Ectodermal cell (in vitro differentiated cells): ENCODE measurements around the gene CHPF2.

Experiments
- H3K27ac ChIP-seq: 2 replicates; pipeline ENCODE4 v1.7.0; 2013; ENCODE audit warnings: mild to moderate bottlenecking, low read depth, low read length; ENCODE audit not compliant: insufficient read depth, poor library complexity, severe bottlenecking
- H3K27me3 ChIP-seq: 2 replicates; pipeline ENCODE4 v1.7.0; 2013; ENCODE audit warnings: mild to moderate bottlenecking, low read length; ENCODE audit not compliant: insufficient read depth, control insufficient read depth, poor library complexity, severe bottlenecking
- H3K36me3 ChIP-seq: one replicate; pipeline ENCODE4 v1.7.0; 2013; ENCODE audit warnings: low read length; ENCODE audit not compliant: control insufficient read depth, insufficient read depth
- H3K4me1 ChIP-seq: one replicate; pipeline ENCODE4 v1.7.0; 2013; ENCODE audit warnings: low read length; ENCODE audit not compliant: control insufficient read depth, insufficient read depth
- H3K4me3 ChIP-seq: 2 replicates; pipeline ENCODE4 v1.7.0; 2013; ENCODE audit warnings: low read depth, low read length, control low read depth; ENCODE audit not compliant: insufficient read depth
- H3K9me3 ChIP-seq: 2 replicates; pipeline ENCODE4 v1.7.0; 2013; ENCODE audit warnings: mild to moderate bottlenecking, low read length, moderate library complexity; ENCODE audit not compliant: control insufficient read depth
- WGBS, 2 experiments: methylation state at CpG; one replicate each; pipeline ENCODE4 v1.1.7; 2013; ENCODE audit warnings: missing lambda C conversion rate in 2 of 2; 5-methylcytosine and 5-hydroxymethylcytosine counted together

The CHPF2 gene

DNA sequence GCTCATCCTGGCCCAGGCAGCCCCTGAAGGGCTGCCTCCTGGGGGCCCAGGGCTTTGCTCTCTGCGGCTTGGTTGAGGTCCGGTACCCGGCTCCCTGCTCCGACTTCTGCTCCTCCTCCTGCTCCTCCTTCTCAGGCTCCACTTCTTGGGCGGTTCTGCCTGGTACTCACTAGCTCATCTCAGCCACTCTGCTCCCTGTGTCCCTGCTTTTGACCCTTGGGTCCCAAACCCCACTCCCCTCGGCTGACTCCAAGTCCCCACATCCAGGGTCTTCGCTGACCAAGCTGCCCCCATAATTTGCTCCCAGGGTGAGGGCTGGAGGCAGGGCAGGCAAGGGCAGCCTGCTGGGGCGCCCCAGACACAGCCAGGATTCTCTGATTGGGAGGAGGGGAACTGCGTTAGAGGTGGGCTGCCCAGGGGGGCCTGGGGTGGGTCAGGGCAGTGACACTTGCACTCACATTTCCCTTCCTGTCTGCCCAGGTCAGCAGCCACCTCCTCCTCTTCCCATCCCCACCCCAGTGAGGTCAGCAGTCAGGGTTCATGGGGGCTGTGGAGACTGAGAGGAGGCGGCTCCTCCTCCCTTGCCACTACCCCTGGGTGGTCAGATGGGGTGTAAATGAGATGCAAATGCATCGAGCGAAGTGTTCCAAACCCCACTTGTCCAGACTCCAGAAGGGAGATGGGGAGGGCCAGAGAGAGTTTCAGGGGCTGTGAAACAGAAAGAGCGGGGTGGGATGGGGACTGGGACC lies 14.0 kb downstream of the CHPF2 start:
- 31 to 34% methylated on average over 13 of the region's 13 CpGs for WGBS, 2 experiments
- Histone ChIP-seq H3K4me3 (no peak overlapping the region), H3K4me1 (peaks cover 59% of the 10 kb centered on the region), H3K27me3 (peaks cover 68% of the 10 kb centered on the region), H3K27ac (no peak overlapping the region), H3K9me3 (no peaks in the 10 kb centered on the region), H3K36me3 (no peaks in the 10 kb centered on the region)

DNA sequence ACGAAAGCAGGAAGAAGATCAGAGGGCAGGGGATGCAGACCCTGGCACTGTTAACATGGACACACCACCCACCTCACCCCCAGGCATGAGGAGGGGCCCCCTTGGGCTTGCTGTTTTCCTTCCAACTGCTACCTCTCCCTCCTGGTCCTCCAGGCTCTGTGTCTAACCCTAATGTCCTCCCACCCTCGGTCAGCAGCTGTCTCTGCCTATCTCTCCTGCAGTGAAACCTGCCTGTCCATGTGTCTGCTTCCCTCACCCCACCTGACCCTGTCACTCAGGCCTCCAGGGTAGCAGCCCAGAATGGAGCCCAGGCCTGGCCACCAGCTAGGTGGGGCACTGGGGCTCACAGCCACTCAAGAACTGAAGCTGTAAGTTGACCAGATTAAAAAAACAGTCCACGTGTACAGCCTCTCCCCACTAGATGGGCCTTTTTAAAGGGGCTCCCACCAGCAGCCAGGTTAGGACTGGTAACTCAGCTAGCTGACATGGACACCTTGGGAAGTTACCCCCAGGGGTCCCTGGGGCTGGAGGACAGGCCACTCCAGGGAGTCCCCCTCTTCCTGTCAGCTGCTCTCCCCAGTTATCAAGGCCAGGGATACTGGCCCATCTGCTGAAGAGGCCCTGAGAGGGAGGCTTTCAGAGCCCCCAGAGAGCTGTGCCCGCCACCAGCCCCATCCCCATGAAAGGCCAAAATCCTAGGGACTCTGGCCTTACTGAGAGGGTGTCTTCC lies 14.7 kb downstream of the CHPF2 start:
- WGBS, 2 experiments: 53 to 57% methylated on average over 4 of the region's 4 CpGs
- Histone ChIP-seq H3K4me3 (no peak overlapping the region), H3K27ac (no peak overlapping the region), H3K27me3 (peaks cover 71% of the 10 kb centered on the region), H3K9me3 (no peaks in the 10 kb centered on the region), H3K4me1 (peaks cover 61% of the 10 kb centered on the region), H3K36me3 (no peaks in the 10 kb centered on the region)

DNA sequence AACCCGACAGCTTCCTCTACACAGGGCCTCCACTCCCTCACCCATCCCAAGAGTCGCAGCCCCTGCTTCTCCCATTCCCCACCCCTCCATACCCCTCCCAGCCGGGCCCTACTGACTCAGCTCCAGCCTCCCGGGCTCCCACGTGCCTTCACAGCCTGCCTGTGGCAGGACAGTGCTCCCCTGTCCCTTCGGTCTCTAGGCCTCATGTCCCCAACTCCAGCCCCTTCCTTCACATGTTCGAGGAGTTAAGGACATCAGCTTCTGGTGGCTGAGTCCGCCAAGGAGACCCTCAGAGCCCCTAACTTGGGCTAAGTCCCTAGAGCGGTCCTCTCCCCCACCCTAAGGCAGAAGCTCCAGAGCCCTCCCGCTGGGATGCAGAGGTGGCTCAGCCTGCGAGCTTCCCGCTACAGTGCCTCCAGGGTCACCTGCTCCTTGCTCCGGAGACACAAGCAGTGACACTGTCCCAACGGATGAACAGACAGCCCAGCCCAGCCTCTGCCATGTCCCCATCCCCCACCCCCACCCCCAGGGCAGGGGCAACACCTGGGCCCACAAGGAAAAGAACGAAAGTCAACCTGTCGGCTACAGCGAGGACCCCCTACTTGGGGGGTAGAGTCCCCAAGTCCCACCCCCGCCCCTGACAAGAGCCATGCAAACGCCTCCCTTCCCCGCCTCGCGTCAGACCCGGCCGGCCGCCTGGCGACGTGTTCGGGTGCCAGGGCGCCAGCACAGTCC lies 15.5 kb downstream of the CHPF2 start:
- no peak overlapping the region for H3K27ac ChIP-seq
- no peaks in the 10 kb centered on the region for H3K36me3 ChIP-seq
- H3K9me3 ChIP-seq: no peaks in the 10 kb centered on the region
- WGBS, 2 experiments: 11 to 13% methylated on average over 29 of the region's 29 CpGs
- H3K4me3 ChIP-seq: peak overlapping the region; percentile 38
- peaks cover 63% of the 10 kb centered on the region for H3K4me1 ChIP-seq
- H3K27me3 ChIP-seq: peaks cover 71% of the 10 kb centered on the region

DNA sequence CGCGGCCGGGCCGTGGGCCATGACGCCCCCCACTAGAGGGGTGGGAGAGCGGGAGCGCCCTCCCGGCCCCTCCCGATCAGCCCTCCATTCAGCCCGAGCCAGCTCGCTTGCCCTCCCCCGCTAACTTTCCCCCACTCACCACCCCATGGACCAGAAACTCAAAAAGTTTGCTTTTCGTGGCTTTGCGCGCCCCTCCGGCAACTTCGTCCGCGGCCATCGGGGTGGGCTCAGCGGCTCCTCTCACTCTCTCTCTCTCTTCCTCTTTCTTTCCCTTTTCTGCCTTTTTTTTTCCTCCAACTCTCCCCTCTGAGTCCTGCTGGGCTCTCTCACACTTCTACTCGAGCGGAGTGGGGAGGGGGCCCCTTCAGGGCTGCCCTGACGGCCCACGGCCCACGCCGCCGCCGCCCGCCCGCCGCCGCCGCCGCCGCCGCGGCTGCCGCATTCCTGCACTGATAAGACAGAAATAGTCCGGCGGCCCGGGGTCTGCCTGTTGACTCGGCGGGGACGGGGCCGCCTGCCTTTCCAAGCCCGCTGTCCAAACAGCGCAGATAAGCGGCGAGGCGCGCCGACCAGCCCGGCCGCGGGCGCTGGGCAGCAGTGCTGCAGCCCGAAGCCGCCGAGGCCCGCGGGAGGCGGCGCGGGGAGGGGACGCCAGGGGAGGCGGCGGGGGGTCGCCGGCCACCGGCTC lies 16.2 kb downstream of the CHPF2 start, which contains the start of gene SMARCD3:
TSS of gene SMARCD3 (minus strand) at position 349 of the 688 bp plus-strand sequence. CDS start at position 217, 132 bp downstream.
- peaks cover 63% of the 10 kb centered on the region for H3K4me1 ChIP-seq
- H3K4me3 ChIP-seq: peak within 1 kb of the TSS; percentile 38
- H3K27me3 ChIP-seq: peaks cover 71% of the 10 kb centered on the region
- H3K27ac ChIP-seq: no peak within 1 kb of the TSS
- H3K36me3 ChIP-seq: no peaks in the 10 kb centered on the region
- H3K9me3 ChIP-seq: no peaks in the 10 kb centered on the region
- 0% methylated on average over 71 of the region's 71 CpGs for WGBS, 2 experiments

DNA sequence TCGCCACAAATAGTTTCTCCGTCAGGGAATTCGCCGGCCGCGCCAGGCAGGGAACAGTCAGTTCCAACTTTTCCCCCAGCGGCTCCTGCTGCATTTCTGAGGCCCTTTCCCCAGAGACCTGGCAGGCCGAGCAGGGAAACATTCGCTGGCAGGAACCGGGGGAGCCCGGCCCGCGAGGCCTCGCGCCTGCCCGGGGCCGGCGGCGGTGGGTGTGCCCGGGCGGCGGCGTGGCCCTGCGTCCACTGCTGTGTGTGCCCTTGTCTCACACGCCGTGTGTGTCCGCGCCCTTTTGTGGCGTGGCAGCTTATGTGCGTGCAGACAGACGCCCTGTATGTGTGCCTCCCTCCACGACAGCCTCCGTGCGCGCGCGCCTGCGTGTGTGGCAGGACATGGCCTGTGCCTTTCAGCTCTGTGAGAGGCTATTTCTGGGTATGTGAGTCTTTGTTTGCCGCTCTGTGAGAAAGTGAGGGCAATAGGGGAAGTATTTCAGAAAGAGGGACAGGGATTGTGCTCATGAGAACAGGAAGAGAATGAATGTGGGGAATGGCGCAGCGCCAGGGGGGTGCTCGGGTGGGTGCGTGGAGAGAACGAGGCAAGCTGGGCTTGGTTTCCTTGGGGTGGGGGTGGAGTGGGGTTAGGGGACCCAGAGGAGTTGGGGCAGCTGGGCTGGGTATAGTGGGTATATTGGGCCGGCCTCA lies 16.9 kb downstream of the CHPF2 start:
- no peaks in the 10 kb centered on the region for H3K36me3 ChIP-seq
- peaks cover 56% of the 10 kb centered on the region for H3K4me1 ChIP-seq
- peak overlapping the region; percentile 38 for H3K4me3 ChIP-seq
- H3K9me3 ChIP-seq: no peaks in the 10 kb centered on the region
- H3K27me3 ChIP-seq: peaks cover 71% of the 10 kb centered on the region
- H3K27ac ChIP-seq: no peak overlapping the region
- 4 to 5% methylated on average over 45 of the region's 45 CpGs for WGBS, 2 experiments

DNA sequence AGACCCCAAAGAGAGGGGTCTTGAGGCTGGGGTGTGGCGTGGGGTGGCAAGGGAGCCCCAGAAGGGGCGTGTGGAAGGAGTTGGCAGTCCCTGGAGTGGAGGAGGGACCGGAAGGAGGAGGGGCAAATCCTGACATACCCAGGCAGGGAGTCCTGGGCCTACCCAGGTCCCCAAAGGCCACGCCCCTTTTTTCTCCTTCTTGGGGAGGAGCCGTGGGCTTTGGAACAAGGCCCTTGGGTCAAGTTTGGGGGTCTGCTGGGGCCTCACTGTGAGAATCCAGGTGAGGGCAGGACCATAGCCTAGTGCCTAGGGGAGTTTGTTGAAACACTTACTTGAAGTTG lies 17.4 kb downstream of the CHPF2 start:
- peaks cover 54% of the 10 kb centered on the region for H3K4me1 ChIP-seq
- H3K36me3 ChIP-seq: no peaks in the 10 kb centered on the region
- H3K27me3 ChIP-seq: peaks cover 68% of the 10 kb centered on the region
- H3K9me3 ChIP-seq: no peaks in the 10 kb centered on the region
- H3K4me3 ChIP-seq: no peak overlapping the region
- H3K27ac ChIP-seq: no peak overlapping the region
- 16 to 29% methylated on average over 5 of the region's 5 CpGs for whole genome bisulfite sequencing, 2 experiments

DNA sequence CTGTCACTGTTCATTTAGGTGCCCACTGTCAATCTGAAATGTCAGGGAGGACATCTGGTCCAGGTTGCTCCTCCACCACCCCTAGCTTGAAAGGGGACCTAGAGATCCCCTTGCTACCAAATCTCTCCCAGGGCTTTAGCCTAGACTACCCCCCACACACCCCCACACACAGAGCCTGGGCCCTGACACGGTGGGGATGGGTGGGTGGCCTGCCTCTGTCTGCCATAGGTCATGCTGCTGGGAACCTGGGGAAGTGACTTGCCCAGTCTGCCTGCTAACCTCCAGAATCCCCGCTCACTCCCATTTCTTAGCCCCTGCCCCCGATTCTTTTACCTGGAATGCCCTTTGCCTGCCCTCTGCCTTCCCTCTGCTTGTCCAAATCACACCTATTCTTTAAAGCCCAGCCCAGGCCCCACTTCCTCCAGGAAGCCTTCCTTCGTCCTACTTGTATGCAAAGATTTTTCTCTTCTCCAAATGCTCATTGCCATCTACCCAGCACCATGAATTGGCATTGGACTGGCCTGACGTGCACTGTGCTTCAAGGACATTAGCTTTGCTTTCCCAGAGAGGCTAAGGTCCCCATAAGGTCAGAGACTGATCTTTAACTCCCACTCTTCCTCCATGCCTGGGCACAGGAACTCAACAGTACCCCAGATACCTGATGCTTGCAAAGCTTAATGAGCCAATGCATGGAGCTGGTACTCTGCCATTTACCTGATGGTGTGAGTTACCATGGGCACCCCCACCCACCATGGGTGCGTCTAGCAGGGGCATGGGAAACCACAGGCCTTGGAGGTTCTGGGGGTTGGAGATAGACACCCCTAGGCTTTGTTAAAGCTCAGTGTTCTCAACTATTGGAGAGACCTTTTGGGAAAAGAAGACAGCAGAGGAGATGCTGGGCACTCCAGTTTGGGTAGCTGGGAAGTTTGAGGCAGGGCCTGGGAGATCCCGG lies 18.2 kb downstream of the CHPF2 start:
- Histone ChIP-seq H3K27ac (no peak overlapping the region), H3K4me1 (peaks cover 51% of the 10 kb centered on the region), H3K36me3 (no peaks in the 10 kb centered on the region), H3K27me3 (peaks cover 60% of the 10 kb centered on the region), H3K9me3 (no peaks in the 10 kb centered on the region), H3K4me3 (no peak overlapping the region)
- 72 to 73% methylated on average over 7 of the region's 7 CpGs for WGBS, 2 experiments

DNA sequence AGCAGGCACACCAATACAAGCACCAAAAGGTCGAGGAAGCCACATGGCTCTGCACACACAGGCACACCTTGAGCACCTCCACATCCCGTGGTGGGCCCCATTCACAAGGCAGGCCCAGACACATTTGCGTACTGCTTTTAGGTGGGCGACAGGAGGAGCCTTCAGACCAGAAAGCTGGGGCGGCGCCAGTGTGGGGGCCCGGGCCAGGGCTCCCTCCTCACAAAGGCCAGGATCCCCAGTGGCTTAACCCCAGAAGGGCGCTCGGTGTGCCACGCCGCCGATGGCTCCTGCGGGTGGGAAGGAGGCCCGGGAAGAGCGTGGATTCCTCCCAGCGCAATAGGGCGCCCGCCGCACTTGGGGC lies 19.0 kb downstream of the CHPF2 start:
- peaks cover 50% of the 10 kb centered on the region for H3K4me1 ChIP-seq
- no peaks in the 10 kb centered on the region for H3K36me3 ChIP-seq
- H3K4me3 ChIP-seq: peak overlapping the region; percentile 57
- no peak overlapping the region for H3K27ac ChIP-seq
- 7 to 9% methylated on average over 19 of the region's 19 CpGs for WGBS, 2 experiments
- H3K27me3 ChIP-seq: peaks cover 52% of the 10 kb centered on the region
- H3K9me3 ChIP-seq: no peaks in the 10 kb centered on the region
